ENCODE results near the gene CARMIL3.
"Not testable (repeated sequence)": the region's sequence is repeated elsewhere in the genome, so short reads cannot be mapped to it uniquely, and the experiment has no call there.

Gene CARMIL3

DNA sequence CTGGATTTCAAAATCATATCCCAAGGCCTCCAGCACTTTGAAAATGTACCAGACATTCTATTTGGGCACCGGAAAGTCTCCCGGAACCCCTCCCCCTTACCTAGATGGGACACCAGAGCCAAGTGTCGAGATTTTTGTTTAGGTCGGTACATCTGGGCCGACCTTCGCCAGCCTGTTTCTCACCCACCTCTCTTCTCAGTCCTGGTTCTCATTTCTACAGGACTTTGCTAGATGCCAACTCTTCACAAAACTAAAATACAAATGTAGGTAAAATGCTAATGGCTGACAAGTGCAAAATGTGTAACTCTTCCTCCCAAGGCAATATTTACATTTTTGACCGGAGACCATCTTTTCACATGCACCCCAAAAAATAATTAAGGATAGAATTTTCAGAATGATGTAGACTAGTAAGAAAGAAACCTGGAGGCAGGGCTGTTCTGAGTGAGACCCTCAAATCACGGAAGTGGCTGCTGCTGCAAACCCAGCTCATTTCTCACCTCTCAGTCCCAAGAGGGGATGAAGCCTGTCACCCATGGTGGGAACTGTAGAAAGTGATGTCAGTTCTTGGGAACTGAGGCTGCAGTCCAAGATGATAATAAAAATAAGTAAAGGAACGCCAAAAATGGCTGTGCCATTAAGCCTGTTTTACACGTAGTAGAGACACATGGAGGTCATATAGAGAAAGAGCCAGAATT is 14.7 kb upstream of the CARMIL3 start:
- not testable (repeated sequence) for DNase-seq (ENCODE audit: low read depth in 3 of 3)

DNA sequence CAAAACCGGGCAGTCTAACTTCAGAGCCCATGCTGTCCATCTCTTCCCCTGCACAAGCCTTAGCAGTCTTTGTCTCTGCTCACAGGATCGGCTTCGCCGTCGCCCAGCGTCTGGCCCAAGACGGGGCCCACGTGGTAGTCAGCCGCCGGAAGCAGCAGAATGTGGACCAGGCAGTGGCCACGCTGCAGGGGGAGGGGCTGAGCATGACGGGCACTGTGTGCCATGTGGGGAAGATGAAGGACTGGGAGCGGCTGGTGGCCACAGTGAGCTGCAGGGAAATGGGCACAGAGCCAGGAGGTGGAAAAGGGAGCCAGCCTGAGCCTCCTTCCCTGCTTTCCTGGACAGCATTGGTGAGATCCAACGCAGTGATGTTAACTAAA is 14.2 kb upstream of the CARMIL3 start:
- no peak for DNase-seq (ENCODE audit: low read depth in 3 of 3)

DNA sequence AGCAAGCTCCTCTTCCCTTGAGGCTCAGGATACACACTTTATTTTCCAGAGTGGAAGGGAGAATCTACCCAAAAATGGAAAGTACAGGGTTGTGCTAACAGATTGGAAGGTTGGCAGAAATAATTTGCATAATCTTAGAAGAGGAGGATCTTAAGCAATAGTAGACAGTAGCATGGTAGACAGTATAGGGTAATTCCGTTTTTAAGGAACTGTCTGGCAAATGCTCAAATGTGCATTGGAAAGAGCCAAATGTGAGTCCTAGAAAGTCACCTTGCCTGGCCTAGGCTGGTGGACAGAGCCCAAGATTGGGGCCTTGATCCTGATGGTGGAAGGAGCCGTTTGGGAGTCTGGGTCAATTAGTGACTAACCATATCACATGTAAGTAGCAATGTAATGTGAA is 13.1 kb upstream of the CARMIL3 start:
- DNase-seq (ENCODE audit: low read depth in 3 of 3), result no peak

DNA sequence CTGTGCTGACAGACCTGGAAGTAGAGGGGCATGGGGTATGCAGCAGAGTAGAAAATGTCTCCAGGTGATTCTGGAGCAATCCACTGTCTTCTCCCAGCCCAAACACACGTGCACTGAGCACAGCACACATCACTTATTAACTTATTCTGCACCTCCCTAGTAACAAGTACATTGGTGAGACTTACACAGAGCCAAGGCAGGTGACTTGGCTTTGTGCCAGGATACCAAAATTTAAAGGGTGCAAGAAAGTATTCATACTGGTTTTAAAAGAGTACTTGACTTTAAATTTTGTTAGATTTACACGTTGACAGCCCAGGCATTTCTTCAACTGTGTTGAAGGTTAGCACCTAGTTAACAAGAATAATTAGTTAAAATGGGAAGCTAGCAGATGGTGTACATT is 11.1 kb upstream of the CARMIL3 start:
- no peak for DNase-seq (ENCODE audit: low read depth in 3 of 3)

DNA sequence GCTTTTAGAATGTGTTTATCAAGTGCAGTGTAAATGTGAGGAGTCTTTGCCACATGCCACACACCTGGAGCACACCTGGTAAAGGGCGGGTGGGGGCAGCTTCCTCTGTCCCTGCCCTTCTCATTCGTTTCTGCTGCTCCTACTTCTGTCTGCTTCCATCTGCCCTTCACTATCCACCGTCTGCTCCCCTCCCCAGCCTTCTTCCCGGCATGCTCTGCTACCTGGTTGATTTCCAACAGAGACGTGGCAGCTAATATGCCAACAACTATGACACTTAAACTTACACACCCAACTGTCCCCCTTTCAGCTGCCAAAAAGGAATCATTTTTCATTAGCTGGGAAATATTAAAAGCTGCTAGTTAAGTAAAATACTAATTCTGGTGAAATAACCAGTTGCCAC is 9.1 kb upstream of the CARMIL3 start:
- no peak for DNase-seq (ENCODE audit: low read depth in 3 of 3)

DNA sequence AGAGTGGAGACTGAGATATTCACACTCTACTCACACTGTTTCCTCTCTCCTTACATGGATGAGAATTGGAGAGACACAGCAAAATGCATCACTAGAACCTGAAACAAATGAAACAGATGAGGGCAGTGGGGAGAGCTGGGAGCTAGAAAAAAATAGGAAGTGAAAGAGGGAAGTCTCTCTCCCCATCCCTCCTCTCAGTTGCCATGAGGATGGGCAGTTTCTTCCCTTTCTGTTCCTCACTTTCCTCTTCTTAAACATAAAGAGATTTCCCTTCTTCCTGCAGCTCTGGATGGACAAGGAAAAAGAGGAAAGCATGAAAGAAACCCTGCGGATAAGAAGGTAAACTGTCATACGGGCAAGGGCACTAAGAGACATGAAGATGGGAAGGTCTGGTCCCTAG is 2.8 kb upstream of the CARMIL3 start:
- DNase-seq (ENCODE audit: low read depth in 3 of 3), result not testable (repeated sequence)

DNA sequence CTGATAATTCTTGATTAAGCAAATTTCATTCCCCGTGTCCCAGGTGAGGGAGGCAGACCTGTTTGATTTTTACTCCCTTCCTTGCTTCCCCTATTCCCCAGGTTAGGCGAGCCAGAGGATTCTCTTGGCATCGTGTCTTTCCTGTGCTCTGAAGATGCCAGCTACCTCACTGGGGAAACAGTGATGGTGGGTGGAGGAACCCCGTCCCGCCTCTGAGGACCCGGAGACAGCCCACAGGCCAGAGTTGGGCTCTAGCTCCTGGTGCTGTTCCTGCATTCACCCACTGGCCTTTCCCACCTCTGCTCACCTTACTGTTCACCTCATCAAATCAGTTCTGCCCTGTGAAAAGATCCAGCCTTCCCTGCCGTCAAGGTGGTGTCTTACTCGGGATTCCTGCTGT is 1.1 kb upstream of the CARMIL3 start:
- not testable (repeated sequence) for DNase-seq (ENCODE audit: low read depth in 3 of 3)

DNA sequence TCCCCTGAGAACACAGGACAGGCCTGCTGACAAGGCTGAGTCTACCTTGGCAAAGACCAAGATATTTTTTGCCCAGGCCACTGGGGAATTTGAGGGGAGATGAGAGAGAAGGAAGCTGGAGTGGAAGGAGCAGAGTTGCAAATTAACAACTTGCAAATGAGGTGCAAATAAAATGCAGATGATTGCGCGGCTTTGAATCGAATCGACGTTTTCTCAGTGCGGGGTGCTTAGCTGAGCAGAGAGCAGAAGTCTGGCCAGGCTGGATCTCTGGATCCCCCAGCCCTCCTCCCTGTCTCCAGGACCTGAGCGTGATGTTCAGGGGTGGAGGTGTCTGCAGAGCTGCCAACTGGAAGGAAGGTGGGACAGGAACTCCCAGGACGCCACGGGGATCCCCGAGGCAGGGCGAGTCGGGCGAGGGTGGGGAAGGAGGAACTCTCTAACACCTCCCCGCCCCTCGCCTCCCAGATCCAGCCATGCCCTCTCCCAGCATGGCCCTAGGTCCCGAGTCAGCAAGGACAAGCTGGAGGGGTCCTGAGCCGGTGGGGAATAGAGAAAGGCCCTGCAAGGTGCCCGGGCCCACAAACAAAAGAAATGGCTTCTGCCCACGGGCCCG is 527 bp upstream of the CARMIL3 start:
- DNase-seq (ENCODE audit: low read depth in 3 of 3), result no peak

DNA sequence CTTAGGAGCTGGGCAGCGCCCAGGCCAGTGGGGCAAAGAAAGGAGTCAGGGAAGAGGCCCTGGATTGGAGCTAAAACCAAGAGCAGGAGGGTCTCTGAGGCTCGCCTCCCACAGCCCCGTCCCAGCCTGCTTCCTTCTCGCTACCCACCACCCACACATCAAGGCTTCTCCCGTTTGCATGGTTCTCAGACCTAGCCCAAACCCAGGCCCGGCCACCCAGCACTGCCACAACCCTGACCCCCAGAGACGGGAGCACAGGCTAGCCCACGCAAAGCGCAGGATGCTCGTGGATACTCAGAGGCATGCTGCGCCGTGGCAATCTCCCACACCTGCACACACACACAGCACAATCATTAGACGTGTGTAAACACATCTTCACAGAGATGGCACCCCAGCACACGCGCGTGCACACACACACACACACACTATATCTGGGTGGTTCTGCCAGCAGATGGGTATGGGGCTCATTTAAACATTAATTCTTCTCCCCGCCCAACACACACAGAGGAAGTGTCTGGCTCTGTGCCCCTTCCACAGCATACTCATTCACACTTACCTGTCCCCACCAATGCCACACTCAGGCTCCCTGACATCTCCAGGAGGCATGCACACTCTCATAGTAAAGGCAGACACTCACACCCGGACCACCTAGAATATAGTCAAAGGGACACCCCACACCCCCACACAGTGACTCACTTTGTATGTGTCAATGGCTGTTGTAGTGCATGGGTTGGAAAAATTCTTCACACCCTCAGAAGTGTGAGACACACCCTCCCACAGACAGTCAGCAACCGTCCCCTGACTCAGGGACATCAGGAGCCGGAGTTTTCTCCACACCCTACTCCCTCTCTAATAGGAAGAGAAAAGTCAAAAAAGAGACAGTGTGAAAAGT is 1.1 kb downstream of the CARMIL3 start:
- peak; percentile 25 to 50 (median 37) for DNase-seq (ENCODE audit: low read depth in 3 of 3)

DNA sequence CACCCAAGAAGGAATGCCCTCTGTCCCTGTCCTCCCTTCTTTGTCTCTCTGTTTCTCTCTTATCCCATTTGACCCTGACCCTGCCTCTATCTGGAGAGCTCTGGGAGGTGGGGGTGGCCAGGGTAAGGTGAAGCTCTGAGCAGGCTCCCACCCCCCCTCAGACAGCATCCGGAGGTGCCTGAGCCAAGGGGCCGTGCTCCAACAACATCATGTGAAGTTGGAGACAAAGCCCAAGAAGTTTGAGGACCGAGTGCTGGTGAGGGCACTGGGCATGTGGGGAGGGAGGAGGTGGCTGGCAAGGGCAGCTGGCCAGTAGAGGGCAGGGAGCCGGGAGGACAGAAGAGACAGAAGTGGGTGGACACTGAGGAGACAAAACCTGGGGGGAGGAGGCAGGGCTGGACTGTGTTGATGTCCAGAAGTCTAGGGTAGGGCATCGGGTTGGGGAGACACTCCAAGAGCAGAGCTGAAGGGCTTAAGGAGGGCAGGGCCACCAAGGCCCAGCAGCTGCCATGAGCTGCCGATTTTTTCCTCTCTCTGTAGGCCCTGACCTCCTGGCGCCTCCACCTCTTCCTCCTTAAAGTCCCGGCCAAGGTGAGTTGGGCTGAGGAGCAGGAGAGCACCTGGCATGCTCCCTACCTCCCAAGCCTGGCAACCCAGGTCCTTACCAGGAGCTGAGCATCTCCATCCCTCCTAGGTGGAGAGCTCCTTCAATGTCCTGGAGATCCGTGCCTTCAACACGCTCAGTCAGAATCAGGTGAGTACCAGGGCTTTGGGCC is 1.9 kb downstream of the CARMIL3 start:
- DNase-seq (ENCODE audit: low read depth in 3 of 3), result no peak

DNA sequence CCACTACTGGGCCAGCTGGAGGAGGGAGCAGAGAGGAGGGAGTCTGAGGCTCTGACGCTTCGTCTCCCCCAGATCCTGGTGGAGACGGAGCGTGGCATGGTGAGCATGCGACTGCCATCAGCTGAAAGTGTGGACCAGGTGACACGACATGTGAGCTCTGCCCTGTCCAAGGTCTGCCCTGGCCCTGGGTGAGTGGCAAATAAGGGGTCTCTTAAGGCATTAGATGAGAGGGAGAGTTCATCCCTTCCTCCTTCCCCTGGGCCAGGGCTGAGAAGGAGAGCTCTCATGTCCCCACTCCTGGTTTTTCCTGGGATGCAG is 2.5 kb downstream of the CARMIL3 start:
- DNase-seq (ENCODE audit: low read depth in 3 of 3), result no peak

DNA sequence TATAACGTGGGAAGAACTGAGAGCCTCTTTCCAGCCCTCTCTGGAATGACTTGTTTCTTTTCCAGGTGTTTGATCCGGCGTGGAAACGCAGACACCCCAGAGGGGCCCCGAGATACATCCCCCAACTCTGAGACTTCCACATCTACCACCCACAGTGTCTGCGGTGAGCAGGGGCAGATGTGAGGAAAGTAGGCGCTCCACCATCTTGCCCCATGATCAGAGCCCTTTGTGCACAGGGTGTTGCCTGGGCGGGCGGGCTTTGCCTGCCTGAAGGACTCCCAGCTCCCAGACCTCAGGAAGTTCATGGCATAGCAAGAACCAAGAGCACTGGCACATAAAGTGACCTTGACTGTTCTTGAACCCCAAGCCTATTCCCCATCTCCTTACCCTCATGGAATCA is 2.8 kb downstream of the CARMIL3 start:
- no peak for DNase-seq (ENCODE audit: low read depth in 3 of 3)

DNA sequence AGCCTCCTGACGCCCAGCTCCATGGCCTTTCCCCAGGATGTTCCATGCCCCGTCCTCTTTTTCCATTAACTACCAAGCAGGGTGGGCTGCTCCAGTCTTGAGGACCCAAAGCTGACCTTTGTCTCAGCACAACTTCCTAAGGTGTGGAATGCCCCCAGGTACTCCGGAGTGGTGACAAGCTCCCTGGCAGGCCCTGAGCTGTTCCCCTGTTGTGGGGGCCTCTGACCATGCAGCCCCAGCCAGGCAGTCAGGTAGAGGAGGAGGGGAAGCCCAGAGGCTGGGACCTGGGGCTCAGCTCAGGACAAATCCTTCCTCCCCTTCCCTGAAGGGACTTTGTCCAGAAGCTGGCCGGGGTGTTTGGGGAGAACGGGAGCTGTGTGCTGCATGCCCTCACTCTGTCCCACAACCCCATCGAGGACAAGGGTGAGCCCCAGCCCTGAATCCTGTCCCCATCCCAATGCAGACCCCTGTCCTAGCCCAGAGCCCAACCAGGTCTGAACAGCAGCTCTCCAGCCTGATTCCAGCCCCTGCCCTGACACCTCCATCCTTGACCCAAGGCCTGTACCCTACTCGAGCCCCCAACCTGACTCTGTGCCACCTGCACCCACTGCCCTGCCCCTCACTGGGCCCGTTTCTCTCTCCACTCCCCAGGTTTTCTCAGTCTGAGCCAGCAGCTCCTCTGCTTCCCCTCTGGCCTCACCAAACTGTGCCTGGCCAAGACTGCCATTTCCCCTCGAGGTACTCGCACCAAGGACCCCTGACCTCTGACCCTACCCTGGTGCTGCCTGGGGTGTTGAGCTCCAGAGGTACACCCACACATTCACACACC is 4.4 kb downstream of the CARMIL3 start:
- no peak for DNase-seq (ENCODE audit: low read depth in 3 of 3)

DNA sequence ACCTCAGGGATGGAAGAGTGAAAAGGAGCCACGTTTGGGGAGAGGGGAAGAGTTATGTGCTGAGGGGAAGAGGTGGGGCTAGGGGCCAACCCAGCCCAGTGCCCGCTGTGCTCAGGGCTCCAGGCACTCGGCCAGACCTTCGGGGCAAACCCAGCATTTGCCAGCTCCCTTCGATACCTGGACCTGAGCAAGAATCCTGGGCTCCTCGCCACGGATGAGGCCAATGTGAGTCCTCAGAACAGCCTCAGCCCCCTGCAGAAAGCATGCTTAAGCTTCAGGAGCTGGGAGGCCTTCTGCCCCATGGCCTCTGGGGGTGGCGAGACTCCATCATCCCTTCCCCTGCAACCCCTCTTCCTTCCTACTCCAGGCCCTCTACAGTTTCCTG is 5.0 kb downstream of the CARMIL3 start:
- DNase-seq (ENCODE audit: low read depth in 3 of 3), result no peak

DNA sequence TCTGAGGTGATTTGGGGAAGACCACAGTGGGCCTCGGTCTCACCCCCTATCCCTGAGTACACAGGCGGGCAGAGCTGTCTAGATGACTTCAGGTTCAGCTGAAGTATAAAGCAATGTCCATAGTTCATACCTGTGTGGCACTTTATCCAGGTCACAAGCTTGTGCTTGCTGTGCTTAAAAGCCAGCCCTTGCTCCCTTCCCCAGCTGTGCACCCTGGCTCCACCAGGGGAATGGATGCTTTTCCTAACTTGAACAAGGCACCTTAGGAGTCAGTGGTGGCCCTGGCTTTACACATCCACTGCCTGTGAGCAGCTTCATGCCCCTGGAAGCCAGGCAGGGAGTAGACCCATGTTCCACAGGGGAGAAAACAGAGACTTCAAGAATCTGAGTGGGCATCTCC is 5.5 kb downstream of the CARMIL3 start:
- DNase-seq (ENCODE audit: low read depth in 3 of 3), result no peak

DNA sequence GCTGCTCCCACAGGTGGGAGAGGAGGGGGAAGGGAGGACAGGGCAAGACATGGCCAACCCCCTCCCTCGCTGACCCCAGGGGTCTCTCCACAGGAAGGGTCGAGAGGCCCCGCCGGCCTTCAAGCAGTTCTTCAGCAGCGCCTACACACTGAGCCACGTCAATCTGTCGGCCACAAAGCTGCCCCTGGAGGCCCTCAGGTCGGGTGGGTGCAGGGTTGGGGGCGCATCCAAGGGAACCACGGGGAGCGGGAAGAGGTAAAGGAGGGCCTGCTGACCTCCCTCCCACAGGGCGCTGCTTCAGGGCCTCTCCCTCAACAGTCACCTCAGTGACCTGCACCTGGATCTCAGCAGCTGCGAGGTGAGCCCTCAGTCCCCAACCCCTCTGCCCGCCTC is 6.1 kb downstream of the CARMIL3 start:
- no peak for DNase-seq (ENCODE audit: low read depth in 3 of 3)

DNA sequence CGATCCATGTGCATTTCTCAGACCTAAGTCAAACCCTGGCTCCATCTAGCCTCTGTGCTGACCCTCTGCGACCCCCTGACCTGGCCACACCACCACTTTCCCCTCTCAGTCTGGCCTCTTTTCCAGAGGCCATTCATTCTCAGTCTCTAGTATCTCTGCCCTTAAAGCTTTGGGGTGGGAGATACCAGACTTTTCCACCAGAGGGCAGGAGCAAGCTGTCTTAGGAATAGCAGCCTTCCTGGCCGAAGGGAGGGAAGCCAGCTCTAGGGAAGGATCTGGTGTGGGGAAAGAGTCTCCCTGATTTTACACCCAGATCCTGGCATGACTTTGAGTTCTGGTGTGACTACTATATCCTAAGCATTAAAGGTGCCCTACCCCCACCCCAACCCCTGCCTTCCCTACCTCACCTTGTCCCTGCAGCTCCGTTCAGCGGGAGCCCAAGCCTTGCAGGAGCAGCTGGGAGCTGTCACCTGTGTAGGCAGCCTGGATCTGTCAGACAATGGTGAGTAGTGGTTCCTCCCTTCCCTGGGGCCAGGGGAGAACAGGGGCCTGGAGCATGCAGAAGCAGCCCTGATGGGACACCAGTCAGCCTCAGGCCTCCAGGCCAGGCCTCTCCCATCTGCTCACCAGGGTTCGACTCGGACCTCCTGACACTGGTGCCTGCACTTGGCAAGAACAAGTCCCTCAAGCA is 6.6 kb downstream of the CARMIL3 start:
- no peak for DNase-seq (ENCODE audit: low read depth in 3 of 3)

DNA sequence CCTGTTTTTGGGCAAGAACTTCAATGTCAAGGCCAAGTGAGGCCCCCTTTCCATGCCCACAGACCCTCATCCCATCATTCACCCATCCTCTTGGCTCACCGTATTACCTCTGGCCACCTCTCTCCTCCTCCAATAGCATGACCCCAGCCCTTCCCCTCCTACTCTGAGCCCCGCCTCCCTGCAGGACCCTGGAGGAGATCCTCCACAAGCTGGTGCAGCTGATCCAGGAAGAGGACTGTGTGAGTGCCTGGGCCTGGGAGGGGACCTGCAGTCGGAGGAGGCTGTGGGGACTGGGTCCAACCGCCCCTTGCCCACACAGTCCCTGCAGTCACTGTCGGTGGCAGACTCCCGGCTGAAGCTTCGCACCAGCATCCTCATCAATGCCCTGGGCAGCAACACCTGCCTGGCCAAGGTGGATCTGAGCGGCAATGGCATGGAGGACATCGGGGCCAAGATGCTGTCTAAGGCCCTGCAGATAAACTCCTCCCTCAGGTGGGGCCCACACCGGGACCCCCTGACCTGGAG is 7.2 kb downstream of the CARMIL3 start:
- DNase-seq (ENCODE audit: low read depth in 3 of 3), result no peak

DNA sequence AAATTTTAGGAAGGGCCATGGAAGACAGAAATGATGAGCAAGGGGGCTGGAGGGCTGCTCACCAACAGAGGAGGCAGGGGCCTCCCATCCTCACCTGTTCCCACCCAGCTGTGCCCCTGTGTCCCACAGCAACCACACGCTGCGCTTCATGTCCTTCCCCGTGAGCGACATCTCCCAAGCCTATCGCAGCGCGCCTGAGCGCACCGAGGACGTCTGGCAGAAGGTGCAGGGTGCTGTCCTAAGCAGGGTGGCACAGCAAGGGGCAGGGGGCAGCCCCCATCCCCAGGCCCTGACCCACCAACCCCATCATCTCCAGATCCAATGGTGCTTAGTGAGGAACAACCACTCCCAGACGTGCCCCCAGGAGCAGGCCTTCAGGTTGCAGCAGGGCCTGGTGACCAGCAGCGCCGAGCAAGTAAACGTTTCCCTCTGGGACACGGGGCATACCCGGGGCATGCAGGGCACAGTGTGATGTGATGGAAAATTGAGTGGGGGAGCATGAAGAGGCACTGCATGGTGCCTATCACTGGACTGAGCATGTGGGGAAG is 8.1 kb downstream of the CARMIL3 start:
- no peak for DNase-seq (ENCODE audit: low read depth in 3 of 3)

DNA sequence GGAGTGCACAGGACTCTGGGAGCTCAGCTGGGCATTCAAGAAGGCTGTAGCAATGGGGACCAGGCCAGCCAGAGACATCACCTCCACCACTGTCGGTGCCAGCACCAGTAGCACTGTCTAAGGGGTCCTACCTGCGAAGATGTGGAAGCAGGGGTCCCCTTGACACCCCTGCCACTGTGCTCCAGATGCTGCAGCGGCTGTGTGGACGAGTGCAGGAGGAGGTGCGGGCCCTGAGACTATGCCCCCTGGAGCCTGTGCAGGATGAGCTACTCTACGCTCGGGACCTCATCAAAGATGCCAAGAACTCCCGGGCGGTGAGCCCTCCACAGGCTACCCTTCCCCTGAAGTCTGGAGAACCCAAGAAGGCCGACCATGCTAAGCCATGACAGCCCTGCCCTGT is 8.6 kb downstream of the CARMIL3 start:
- no peak for DNase-seq (ENCODE audit: low read depth in 3 of 3)
